ENCODE measurements around the gene SGCD.

SGCD gene

GRCh38 chr5:156522651-156523529, 195.9 kb downstream of the SGCD start:
- H3K27me3 ChIP-seq (replicated peaks; ENCODE audit: control insufficient read depth, insufficient read depth, low read length), result no peaks in the 10 kb centered on the region
- no peaks in the 10 kb centered on the region for H3K36me3 ChIP-seq (ENCODE audit: control insufficient read depth, insufficient read depth, low read length)
- no peak overlapping the region for H3K4me3 ChIP-seq (replicated peaks; ENCODE audit: low read depth, low read length)
- no peak for DNase-seq (ENCODE audit: extremely low read depth, insufficient read length)
- no peak for TF ChIP-seq CTCF (IDR thresholded peaks at IDR 0.05; ENCODE audit: insufficient read depth, low read length, poor library complexity, severe bottlenecking)

- Histone ChIP-seq H3K36me3 (ENCODE audit: control insufficient read depth, insufficient read depth, low read length) (no peaks in the 10 kb centered on the region), H3K4me3 (replicated peaks; ENCODE audit: low read depth, low read length) (no peak overlapping the region), H3K27me3 (replicated peaks; ENCODE audit: control insufficient read depth, insufficient read depth, low read length) (no peaks in the 10 kb centered on the region)
- TF ChIP-seq CTCF (IDR thresholded peaks at IDR 0.05; ENCODE audit: insufficient read depth, low read length, poor library complexity, severe bottlenecking), result no peak
- no peak for DNase-seq (ENCODE audit: extremely low read depth, insufficient read length)
These were observed 196.6 kb downstream of the SGCD start for GRCh38 chr5:156523607-156524006.

GRCh38 chr5:156526081-156526925, 199.3 kb downstream of the SGCD start:
- TF ChIP-seq CTCF (IDR thresholded peaks at IDR 0.05; ENCODE audit: insufficient read depth, low read length, poor library complexity, severe bottlenecking), result no peak
- Histone ChIP-seq H3K4me3 (replicated peaks; ENCODE audit: low read depth, low read length) (no peak overlapping the region), H3K36me3 (ENCODE audit: control insufficient read depth, insufficient read depth, low read length) (no peaks in the 10 kb centered on the region), H3K27me3 (replicated peaks; ENCODE audit: control insufficient read depth, insufficient read depth, low read length) (no peaks in the 10 kb centered on the region)
- no peak for DNase-seq (ENCODE audit: extremely low read depth, insufficient read length)

GRCh38 chr5:156527611-156528010, 200.6 kb downstream of the SGCD start:
- H3K36me3 ChIP-seq (ENCODE audit: control insufficient read depth, insufficient read depth, low read length), result no peaks in the 10 kb centered on the region
- no peaks in the 10 kb centered on the region for H3K27me3 ChIP-seq (replicated peaks; ENCODE audit: control insufficient read depth, insufficient read depth, low read length)
- no peak overlapping the region for H3K4me3 ChIP-seq (replicated peaks; ENCODE audit: low read depth, low read length)
- DNase-seq (ENCODE audit: extremely low read depth, insufficient read length), result no peak
- no peak for TF ChIP-seq CTCF (IDR thresholded peaks at IDR 0.05; ENCODE audit: insufficient read depth, low read length, poor library complexity, severe bottlenecking)

GRCh38 chr5:156528673-156529072, 201.7 kb downstream of the SGCD start:
- no peaks in the 10 kb centered on the region for H3K36me3 ChIP-seq (ENCODE audit: control insufficient read depth, insufficient read depth, low read length)
- no peak for DNase-seq (ENCODE audit: extremely low read depth, insufficient read length)
- H3K27me3 ChIP-seq (replicated peaks; ENCODE audit: control insufficient read depth, insufficient read depth, low read length), result no peaks in the 10 kb centered on the region
- H3K4me3 ChIP-seq (replicated peaks; ENCODE audit: low read depth, low read length), result no peak overlapping the region
- TF ChIP-seq CTCF (IDR thresholded peaks at IDR 0.05; ENCODE audit: insufficient read depth, low read length, poor library complexity, severe bottlenecking), result no peak
